Fibroblast of gingiva (primary cell): ENCODE data around the gene SMARCD2.

Experiments
- DNase-seq: peaks from one replicate; pipeline ENCODE4 v3.0.0-alpha.2; 2011; ENCODE audit warnings: low read depth

The SMARCD2 gene

GRCh38 chr17:63850401-63850800 is 7.9 kb upstream of the SMARCD2 start:
- no peak for DNase-seq

GRCh38 chr17:63848834-63849689 is 6.6 kb upstream of the SMARCD2 start:
- peak; percentile 84 for DNase-seq

DNA sequence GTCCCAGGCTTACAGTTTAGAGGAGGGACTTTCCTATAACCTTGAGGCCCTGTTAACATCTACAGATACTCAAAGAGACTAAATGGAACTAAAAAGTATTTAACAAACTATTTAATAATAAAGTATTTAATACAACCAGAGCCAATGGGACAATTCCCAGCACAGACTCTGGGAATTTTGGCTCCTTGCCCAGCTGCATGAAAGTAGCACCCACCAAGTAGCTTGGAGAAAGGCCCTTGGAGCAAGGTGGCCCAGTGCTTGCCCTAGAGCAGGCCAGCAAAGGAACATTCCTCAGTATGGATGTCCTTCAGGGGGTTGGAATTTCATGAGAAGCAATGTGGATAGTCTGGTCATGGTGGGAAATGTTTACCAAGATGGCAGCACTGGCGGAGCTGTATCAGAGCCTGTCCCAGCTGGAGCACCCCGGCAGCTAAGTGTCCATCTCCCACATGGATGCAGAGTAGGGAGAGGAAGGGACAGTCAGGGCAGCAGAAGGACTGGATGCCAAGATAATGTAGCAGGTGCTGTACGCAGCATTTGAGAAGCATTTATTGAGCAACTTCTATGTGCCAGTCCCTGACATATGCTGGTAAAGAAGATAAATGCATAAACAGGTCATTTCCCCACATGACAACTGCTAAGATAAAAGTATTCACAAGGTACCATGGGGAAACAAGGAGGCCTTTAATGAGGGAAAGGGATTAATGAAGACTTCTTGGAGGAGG is 5.2 kb upstream of the SMARCD2 start:
- no peak for DNase-seq

GRCh38 chr17:63845509-63845908 is 3.0 kb upstream of the SMARCD2 start:
- DNase-seq: no peak

GRCh38 chr17:63843910-63844677 is 1.6 kb upstream of the SMARCD2 start:
- DNase-seq: no peak

DNA sequence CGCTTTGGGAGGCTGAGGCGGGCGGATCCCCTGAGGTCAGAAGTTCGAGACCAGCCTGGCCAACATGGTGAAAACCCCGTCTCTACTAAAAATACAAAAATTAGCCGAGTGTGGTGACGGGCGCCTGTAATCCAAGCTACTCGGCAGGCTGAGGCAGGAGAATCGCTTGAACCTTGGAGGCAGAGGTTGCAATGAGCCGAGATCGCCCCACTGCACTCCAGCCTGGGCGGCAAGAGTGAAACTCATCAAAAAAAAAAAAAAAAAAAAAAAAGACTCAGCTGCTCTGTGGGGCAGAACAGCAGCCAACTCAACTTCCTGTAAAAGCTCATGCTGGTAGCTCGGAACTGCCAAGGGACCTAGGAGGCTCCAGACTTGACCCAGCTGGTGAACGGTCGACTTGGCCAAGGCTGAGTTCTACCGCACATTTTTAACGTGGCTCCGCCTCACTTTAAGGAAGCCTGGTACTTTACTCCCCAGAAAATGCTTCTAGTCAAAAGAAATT is 953 bp upstream of the SMARCD2 start:
- peak; percentile 75 for DNase-seq

DNA sequence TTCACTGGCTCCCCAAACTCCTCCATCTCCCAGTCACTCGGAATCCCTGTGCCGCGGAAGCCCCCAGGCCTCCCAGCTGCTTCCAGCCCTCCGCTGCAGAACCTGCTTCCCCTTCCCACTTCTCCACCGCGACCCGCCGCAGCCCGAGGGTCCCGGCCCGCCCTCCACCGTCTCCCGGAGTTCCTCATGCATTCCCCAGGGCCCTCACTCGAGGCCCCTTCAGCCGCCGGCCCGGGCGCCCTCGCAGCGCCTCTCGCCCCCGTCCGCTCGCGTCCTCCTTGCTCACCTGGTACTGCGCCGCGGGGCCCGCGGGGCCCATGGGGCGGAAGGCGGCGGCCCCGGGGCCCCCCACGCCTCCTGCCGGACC is 329 bp downstream of the SMARCD2 start:
- DNase-seq: no peak

DNA sequence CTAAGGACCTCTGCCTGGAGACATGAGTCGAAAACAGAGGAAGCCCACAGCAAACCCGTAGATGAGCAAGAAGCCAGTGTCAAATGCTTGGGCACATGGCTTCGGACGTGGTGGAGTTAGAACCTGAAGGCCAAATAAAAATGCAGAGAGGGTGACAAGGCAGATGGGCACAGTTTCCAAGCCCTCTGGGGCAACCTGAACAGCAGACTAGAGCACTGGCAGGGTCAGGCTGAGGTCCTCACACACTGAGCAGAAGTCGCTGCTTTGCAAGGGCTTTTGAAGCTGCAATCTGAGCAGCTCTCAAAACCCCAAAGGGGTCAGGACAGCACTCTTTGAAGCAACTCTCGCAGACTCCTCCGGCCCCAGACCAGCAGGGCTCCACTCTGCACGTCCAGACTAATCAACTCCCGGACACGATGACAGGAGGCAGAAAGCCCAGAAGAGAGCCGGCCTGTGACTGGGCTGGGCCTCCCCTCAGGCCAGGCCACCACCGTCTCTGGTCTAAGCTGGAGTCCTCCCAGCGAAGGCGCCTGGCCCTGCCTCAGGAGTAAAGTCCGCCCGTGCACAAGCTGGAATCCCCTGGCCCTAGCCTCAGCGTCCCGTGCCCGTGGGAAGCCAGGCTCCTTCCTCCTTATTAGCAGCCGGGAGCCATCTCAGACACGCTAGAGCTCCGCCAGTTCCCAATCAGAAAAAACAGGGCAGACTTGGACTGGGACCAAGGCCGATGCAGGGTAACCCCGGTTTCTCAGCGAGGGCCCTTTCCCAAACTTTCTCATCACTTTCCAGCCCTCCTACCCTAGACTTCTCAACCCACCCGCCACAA is 924 bp downstream of the SMARCD2 start:
- DNase-seq: peak; percentile 68

DNA sequence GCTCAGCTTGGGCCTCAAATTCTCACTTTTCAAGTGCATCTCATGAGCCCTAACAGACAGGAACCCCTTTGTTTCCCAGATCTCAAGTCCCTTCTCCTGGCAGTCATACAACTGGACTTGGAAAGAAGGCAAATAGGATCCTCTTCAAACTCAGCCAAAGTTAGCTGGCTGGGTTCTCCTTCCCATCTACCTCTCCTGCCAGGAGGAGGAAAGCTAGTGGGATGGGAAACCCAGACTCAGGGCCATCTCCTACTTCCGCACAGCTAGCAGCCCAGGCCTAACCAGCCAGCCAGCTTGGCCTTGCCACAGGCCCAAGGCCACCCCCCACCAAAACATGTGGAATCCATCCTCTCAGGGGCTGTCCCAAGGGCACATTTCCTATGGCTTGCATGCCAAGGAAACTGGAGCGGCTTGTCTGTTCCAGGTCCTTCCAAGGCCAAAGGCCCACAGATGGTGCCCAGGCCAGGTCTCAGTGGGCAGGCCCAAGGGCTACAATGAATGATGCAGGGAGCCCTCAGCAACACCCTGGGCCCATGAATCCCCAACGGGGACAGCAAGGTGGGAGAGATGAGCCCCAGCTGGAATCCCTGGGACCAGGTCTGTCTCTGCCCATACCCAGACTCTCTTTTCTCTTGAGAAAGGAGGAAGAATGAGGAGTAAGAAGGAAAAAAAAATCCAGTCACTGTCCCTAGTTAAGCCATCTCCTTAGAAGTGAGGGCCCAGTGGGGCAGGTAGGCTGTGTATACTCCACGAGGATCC is 1.7 kb downstream of the SMARCD2 start:
- peak; percentile 91 for DNase-seq

- DNase-seq: peak; percentile 95
These were observed 3.8 kb downstream of the SMARCD2 start for GRCh38 chr17:63838631-63839171.

- no peak for DNase-seq
These were observed 4.4 kb downstream of the SMARCD2 start for GRCh38 chr17:63837962-63838600.

DNA sequence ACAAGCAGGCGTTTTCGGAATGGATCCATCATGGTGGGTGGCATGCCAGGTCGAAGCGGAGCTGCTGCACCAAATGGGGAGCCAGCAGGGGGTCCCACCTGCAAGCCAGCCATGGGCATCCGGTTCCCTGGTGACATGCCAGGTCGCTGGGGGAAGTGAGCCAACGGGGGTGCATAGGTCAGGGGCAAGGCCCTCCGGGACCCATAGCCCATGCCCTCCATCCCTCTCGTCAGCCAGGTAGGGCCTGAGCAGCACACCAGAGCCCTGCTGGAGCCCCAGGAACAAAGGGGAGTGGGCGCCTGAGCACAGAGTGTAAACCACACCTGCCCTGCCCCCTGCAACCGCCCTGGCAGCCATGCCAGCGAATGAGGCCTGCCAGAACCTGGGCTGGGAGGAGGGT is 5.0 kb downstream of the SMARCD2 start:
- no peak for DNase-seq

GRCh38 chr17:63836811-63837210 is 5.7 kb downstream of the SMARCD2 start:
- DNase-seq: no peak

GRCh38 chr17:63835167-63835720 is 7.2 kb downstream of the SMARCD2 start:
- DNase-seq: no peak

GRCh38 chr17:63834431-63835166 is 7.9 kb downstream of the SMARCD2 start:
- peak; percentile 75 for DNase-seq

GRCh38 chr17:63833741-63834373 is 8.6 kb downstream of the SMARCD2 start:
- DNase-seq: no peak

GRCh38 chr17:63833026-63833740 is 9.3 kb downstream of the SMARCD2 start:
- no peak for DNase-seq

- no peak for DNase-seq
These were observed 10.0 kb downstream of the SMARCD2 start for GRCh38 chr17:63832455-63832854.
